ENCODE data around the gene KIFC3. TPM values are rescaled to one million over a fixed set of nuclear protein-coding genes. Genes with fewer than 3 reads are reported as not detected.
A peak's percentile ranks its signal among the peaks of the same experiment; 100 is the strongest.
"Not testable (repeated sequence)": the region's sequence is repeated elsewhere in the genome, so short reads cannot be mapped to it uniquely, and the experiment has no call there.

The KIFC3 gene
- total RNA-seq, 1 donor from 2014 or later, result 15.4 TPM

GRCh38 chr16:57781349-57781740 is 20.9 kb downstream of the KIFC3 start:
- peaks cover 11% of the 10 kb centered on the region for H3K36me3 Mint-ChIP-seq (ENCODE audit: low read depth, unreplicated experiment)
- no peaks in the 10 kb centered on the region for H3K9me3 Mint-ChIP-seq (ENCODE audit: unreplicated experiment)
- no peak for DNase-seq (ENCODE audit: low spot score)
- no peak overlapping the region for H3K27ac Mint-ChIP-seq (ENCODE audit: unreplicated experiment)
- H3K27me3 Mint-ChIP-seq (ENCODE audit: unreplicated experiment), result peaks cover 3% of the 10 kb centered on the region
- TF ChIP-seq CTCF (IDR thresholded peaks at IDR 0.05; ENCODE audit: unreplicated experiment), result no peak
- H3K4me3 Mint-ChIP-seq (ENCODE audit: unreplicated experiment), result no peak overlapping the region
- no peaks in the 10 kb centered on the region for H3K4me1 Mint-ChIP-seq (ENCODE audit: unreplicated experiment)

- not testable (repeated sequence) for H3K27me3 Mint-ChIP-seq (ENCODE audit: unreplicated experiment); H3K27ac Mint-ChIP-seq (ENCODE audit: unreplicated experiment); H3K9me3 Mint-ChIP-seq (ENCODE audit: unreplicated experiment); DNase-seq (ENCODE audit: low spot score); H3K4me3 Mint-ChIP-seq (ENCODE audit: unreplicated experiment); H3K4me1 Mint-ChIP-seq (ENCODE audit: unreplicated experiment)
- peaks cover 11% of the 10 kb centered on the region for H3K36me3 Mint-ChIP-seq (ENCODE audit: low read depth, unreplicated experiment)
Observed at GRCh38 chr16:57779836-57780235, 22.5 kb downstream of the KIFC3 start.

- Mint-ChIP-seq H3K4me3 (ENCODE audit: unreplicated experiment) (no peak overlapping the region), H3K27ac (ENCODE audit: unreplicated experiment) (no peak overlapping the region), H3K9me3 (ENCODE audit: unreplicated experiment) (no peaks in the 10 kb centered on the region), H3K36me3 (ENCODE audit: low read depth, unreplicated experiment) (peaks cover 5% of the 10 kb centered on the region), H3K4me1 (ENCODE audit: unreplicated experiment) (no peaks in the 10 kb centered on the region), H3K27me3 (ENCODE audit: unreplicated experiment) (peaks cover 3% of the 10 kb centered on the region)
- no peak for TF ChIP-seq CTCF (IDR thresholded peaks at IDR 0.05; ENCODE audit: unreplicated experiment)
- no peak for DNase-seq (ENCODE audit: low spot score)
Observed at GRCh38 chr16:57778658-57779057, 23.6 kb downstream of the KIFC3 start.

- Mint-ChIP-seq H3K4me3 (ENCODE audit: unreplicated experiment) (no peak overlapping the region), H3K9me3 (ENCODE audit: unreplicated experiment) (no peaks in the 10 kb centered on the region), H3K27ac (ENCODE audit: unreplicated experiment) (no peak overlapping the region), H3K27me3 (ENCODE audit: unreplicated experiment) (no peaks in the 10 kb centered on the region), H3K4me1 (ENCODE audit: unreplicated experiment) (no peaks in the 10 kb centered on the region), H3K36me3 (ENCODE audit: low read depth, unreplicated experiment) (no peaks in the 10 kb centered on the region)
- peak; percentile 64 for TF ChIP-seq CTCF (IDR thresholded peaks at IDR 0.05; ENCODE audit: unreplicated experiment)
- DNase-seq (ENCODE audit: low spot score), result peak; percentile 82
Observed at GRCh38 chr16:57775661-57776469, 26.4 kb downstream of the KIFC3 start.

GRCh38 chr16:57774705-57775285 is 27.5 kb downstream of the KIFC3 start:
- Mint-ChIP-seq H3K4me3 (ENCODE audit: unreplicated experiment) (no peak overlapping the region), H3K27me3 (ENCODE audit: unreplicated experiment) (no peaks in the 10 kb centered on the region), H3K36me3 (ENCODE audit: low read depth, unreplicated experiment) (no peaks in the 10 kb centered on the region), H3K9me3 (ENCODE audit: unreplicated experiment) (no peaks in the 10 kb centered on the region), H3K4me1 (ENCODE audit: unreplicated experiment) (no peaks in the 10 kb centered on the region), H3K27ac (ENCODE audit: unreplicated experiment) (no peak overlapping the region)
- DNase-seq (ENCODE audit: low spot score), result no peak
- no peak for TF ChIP-seq CTCF (IDR thresholded peaks at IDR 0.05; ENCODE audit: unreplicated experiment)

Measured in endothelial cell (in vitro differentiated cells).